A673 (cell line): ENCODE results near the gene KLHL18. TPM values are rescaled to one million over a fixed set of nuclear protein-coding genes. Genes with fewer than 3 reads are reported as not detected.

Experiments
- BruUV-seq: library from RNA; stranded (reverse); fragments of 400-500 nt; replicated peaks from 2 replicates; lab custom pipeline; 2021; lab: Mats Ljungman, UMichigan
- CTCF ChIA-PET: fragments of 300-600 bp; sonication (Branson Sonifier 250); formaldehyde crosslinking; loops from one replicate; lab custom pipeline; 2022; ENCODE audit warnings: antibody characterized with exemption; lab: Charles Lee
- POLR2A ChIA-PET: fragments of 300-600 bp; sonication (Branson Sonifier 250); formaldehyde crosslinking; loops from one replicate; lab custom pipeline; 2022; ENCODE audit warnings: antibody characterized with exemption; ENCODE audit not compliant: low non-redundant PET; lab: Charles Lee
- DNase-seq: peaks from one replicate; pipeline ENCODE4 v3.0.0-alpha.2; 2015; ENCODE audit warnings: low spot score
- H3K27ac ChIP-seq: fragments of 200-600 bp; sonication (generic); 2 replicates; pipeline ENCODE4 v1.5.1; 2016; ENCODE audit warnings: mixed run types, low read depth, mild to moderate bottlenecking, mixed read lengths, antibody characterized with exemption, low read length; ENCODE audit not compliant: poor library complexity, severe bottlenecking
- H3K27me3 ChIP-seq: fragments of 200-600 bp; sonication (generic); replicated peaks from 2 replicates; pipeline ENCODE4 v1.6.1; 2017; ENCODE audit warnings: mixed run types, low read depth, mild to moderate bottlenecking, mixed read lengths, antibody characterized with exemption, low read length; ENCODE audit not compliant: insufficient read depth, poor library complexity
- H3K36me3 ChIP-seq: fragments of 200-600 bp; sonication (generic); 2 replicates; pipeline ENCODE4 v1.6.1; 2016; ENCODE audit warnings: mixed run types, mild to moderate bottlenecking, mixed read lengths, antibody characterized with exemption, low read length; ENCODE audit not compliant: insufficient read depth, poor library complexity, severe bottlenecking
- H3K4me1 ChIP-seq: fragments of 200-600 bp; sonication (generic); 2 replicates; pipeline ENCODE4 v1.6.1; 2017; ENCODE audit warnings: mixed run types, mild to moderate bottlenecking, mixed read lengths, antibody characterized with exemption, low read length; ENCODE audit not compliant: insufficient read depth, poor library complexity, severe bottlenecking
- H3K4me3 ChIP-seq: fragments of 200-600 bp; sonication (generic); 2 replicates; pipeline ENCODE4 v1.5.1; 2016; ENCODE audit warnings: low read depth, mixed run types, mild to moderate bottlenecking, mixed read lengths, low read length; ENCODE audit not compliant: poor library complexity, severe bottlenecking
- H3K9me3 ChIP-seq: fragments of 200-600 bp; sonication (generic); 2 replicates; pipeline ENCODE4 v1.6.1; 2016; ENCODE audit warnings: mixed run types, low read depth, mild to moderate bottlenecking, mixed read lengths, antibody characterized with exemption, low read length; ENCODE audit not compliant: poor library complexity, severe bottlenecking
- CTCF ChIP-seq: fragments of 300-800, 200-600 bp; sonication (generic); conservative IDR thresholded peaks from 2 replicates; pipeline ENCODE4 v1.5.1; 2017; ENCODE audit warnings: low read depth, mild to moderate bottlenecking, antibody characterized with exemption, low read length, moderate library complexity, mixed read lengths
- EZH2 ChIP-seq: fragments of 200-600 bp; sonication (generic); IDR thresholded peaks from 2 replicates; pipeline ENCODE4 v1.6.1; 2017; ENCODE audit warnings: borderline replicate concordance, low read depth, mild to moderate bottlenecking, mixed read lengths, antibody characterized with exemption, low read length; ENCODE audit not compliant: poor library complexity, severe bottlenecking
- intact Hi-C: fragments of 100-400 bp; cut with micrococcal nuclease; formaldehyde crosslinking; loops from one replicate; pipeline ENCODE4 v1.10.0; 2022; ENCODE audit not compliant: unreplicated experiment
- total RNA-seq: library from RNA; stranded (reverse); gene quantifications from 2 replicates; pipeline ENCODE4 v1.2.3, GENCODE V29; 2021

KLHL18 gene
- total RNA-seq, 1 experiment from 2014 or later: 22.6 TPM

GRCh38 chr3:47280519-47280918, 2.2 kb upstream of the KLHL18 start:
- Histone ChIP-seq H3K36me3 (no peaks in the 10 kb centered on the region), H3K4me1 (no peaks in the 10 kb centered on the region), H3K9me3 (no peaks in the 10 kb centered on the region), H3K27ac (no peak overlapping the region), H3K4me3 (no peak overlapping the region), H3K27me3 (no peaks in the 10 kb centered on the region)
- POLR2A ChIA-PET: no interaction called here
- CTCF ChIA-PET: no interaction called here
- DNase-seq: no peak
- no TSS peak for BruUV-seq
- intact Hi-C loops: no loop called here
- TF ChIP-seq EZH2 (no peak), CTCF (no peak)

- Histone ChIP-seq H3K4me3 (peak overlapping the region; percentile 73), H3K36me3 (no peaks in the 10 kb centered on the region), H3K9me3 (no peaks in the 10 kb centered on the region), H3K4me1 (no peaks in the 10 kb centered on the region), H3K27me3 (no peaks in the 10 kb centered on the region), H3K27ac (peak overlapping the region; percentile 94)
- TF ChIP-seq CTCF (no peak), EZH2 (no peak)
- no TSS peak for BruUV-seq
- POLR2A ChIA-PET: interaction anchor here (0.6 kb wide), 1 partner anchor 306 kb away, joined by 6 read pairs; no protein-coding TSS in a partner anchor
- peak; percentile 4 for DNase-seq
- intact Hi-C loops: no loop called here
- CTCF ChIA-PET: no interaction called here
Measured at GRCh38 chr3:47283193-47283537, 421 bp downstream of the KLHL18 start.

- peak overlapping the region; percentile 94 for H3K27ac ChIP-seq
Measured at GRCh38 chr3:47283591-47284364, 1.0 kb downstream of the KLHL18 start.

More at GRCh38 chr3:47283591-47284364, 1.0 kb downstream of the KLHL18 start:
- Histone ChIP-seq H3K9me3 (no peaks in the 10 kb centered on the region), H3K27me3 (no peaks in the 10 kb centered on the region), H3K4me1 (no peaks in the 10 kb centered on the region), H3K4me3 (peak overlapping the region; percentile 73), H3K36me3 (no peaks in the 10 kb centered on the region)
- POLR2A ChIA-PET: interaction anchor here (0.6 kb wide), 1 partner anchor 307 kb away, joined by 6 read pairs; no protein-coding TSS in a partner anchor
- peak; percentile 19 for DNase-seq
- BruUV-seq: TSS peak; percentile 79
- intact Hi-C loops: no loop called here
- CTCF ChIA-PET: no interaction called here
- no peak for TF ChIP-seq CTCF
- TF ChIP-seq EZH2: no peak
